Endodermal cell (in vitro differentiated cells): ENCODE results near the gene NRXN2. TPM values are rescaled to one million over a fixed set of nuclear protein-coding genes. Genes with fewer than 3 reads are reported as not detected.

Experiments used
- DNase-seq: peaks from one replicate; pipeline ENCODE4 v3.0.0-alpha.2; 2017
- H3K27ac ChIP-seq: 2 replicates; pipeline ENCODE4 v1.5.1; 2013; ENCODE audit warnings: mild to moderate bottlenecking, low read depth, low read length, moderate library complexity
- H3K27me3 ChIP-seq: 2 replicates; pipeline ENCODE4 v1.6.1; 2013; ENCODE audit warnings: mild to moderate bottlenecking, low read length, moderate library complexity; ENCODE audit not compliant: insufficient read depth, control insufficient read depth, poor library complexity, severe bottlenecking
- H3K36me3 ChIP-seq: 2 replicates; pipeline ENCODE4 v1.7.0; 2013; ENCODE audit warnings: mild to moderate bottlenecking, low read length, moderate library complexity; ENCODE audit not compliant: control insufficient read depth, insufficient read depth
- H3K4me1 ChIP-seq: one replicate; pipeline ENCODE4 v1.7.0; 2013; ENCODE audit warnings: low read length; ENCODE audit not compliant: control insufficient read depth, insufficient read depth
- H3K4me3 ChIP-seq: 2 replicates; pipeline ENCODE4 v1.5.1; 2013; ENCODE audit warnings: mild to moderate bottlenecking, low read length, moderate library complexity
- H3K9ac ChIP-seq: 2 replicates; pipeline ENCODE4 v1.6.1; 2013; ENCODE audit warnings: mild to moderate bottlenecking, low read length, moderate library complexity; ENCODE audit not compliant: poor library complexity, severe bottlenecking; ENCODE audit errors: extremely low read depth
- H3K9me3 ChIP-seq: 2 replicates; pipeline ENCODE4 v1.6.1; 2013; ENCODE audit warnings: mild to moderate bottlenecking, low read length, moderate library complexity; ENCODE audit not compliant: control insufficient read depth
- H3K27ac Mint-ChIP-seq: 2 replicates; pipeline ENCODE4 v1.8.0; 2020; ENCODE audit warnings: mixed read lengths
- H3K27me3 Mint-ChIP-seq: 2 replicates; pipeline ENCODE4 v1.8.0; 2021; ENCODE audit warnings: mild to moderate bottlenecking, mixed read lengths; ENCODE audit not compliant: insufficient read depth
- H3K36me3 Mint-ChIP-seq: 2 replicates; pipeline ENCODE4 v1.8.0; 2020; ENCODE audit warnings: low read depth, mixed read lengths
- H3K4me1 Mint-ChIP-seq: 2 replicates; pipeline ENCODE4 v1.8.0; 2020; ENCODE audit warnings: mixed read lengths
- H3K4me3 Mint-ChIP-seq: 2 replicates; pipeline ENCODE4 v1.8.0; 2020; ENCODE audit warnings: mild to moderate bottlenecking, moderate library complexity, mixed read lengths
- H3K9me3 Mint-ChIP-seq: 2 replicates; pipeline ENCODE4 v1.8.0; 2020; ENCODE audit warnings: mild to moderate bottlenecking, mixed read lengths
- whole genome bisulfite sequencing, 2 experiments: methylation state at CpG; one replicate each; pipeline versions ENCODE4 v1.1.5 to v1.1.7; 2013; ENCODE audit warnings: missing lambda C conversion rate in 2 of 2, mixed read lengths in 1 of 2; ENCODE audit not compliant: insufficient coverage in 1 of 2, insufficient read length in 1 of 2; 5-methylcytosine and 5-hydroxymethylcytosine counted together
- total RNA-seq, 2 donors: library from RNA; stranded (reverse); fragmentation: NEBNext Ultra II Directional in 1 of 2; extraction: Animal tissue kit (Norgen Biotek cat#: 25700) in 1 of 2; gene quantifications; 2 replicates in 1 of 2; 3 replicates in 1 of 2; pipeline ENCODE4 v1.2.1, GENCODE V29; 2021
- TF ChIP-seq, protein P1 (sequence below): fragments of 200-600 bp; sonication (generic); conservative IDR thresholded peaks from 2 replicates; pipeline ENCODE4 v1.5.0; 2021; ENCODE audit warnings: antibody characterized with exemption, mild to moderate bottlenecking

NRXN2 gene
- total RNA-seq, 2 donors from 2014 or later = 1.00 to 1.5 TPM

- peaks cover 2% of the 10 kb centered on the region for H3K27me3 Mint-ChIP-seq
- H3K9me3 Mint-ChIP-seq = no peaks in the 10 kb centered on the region
- H3K27ac ChIP-seq = no peak overlapping the region
- no peaks in the 10 kb centered on the region for H3K36me3 Mint-ChIP-seq
- no peak overlapping the region for H3K4me3 Mint-ChIP-seq
- TF ChIP-seq, protein P1, sequence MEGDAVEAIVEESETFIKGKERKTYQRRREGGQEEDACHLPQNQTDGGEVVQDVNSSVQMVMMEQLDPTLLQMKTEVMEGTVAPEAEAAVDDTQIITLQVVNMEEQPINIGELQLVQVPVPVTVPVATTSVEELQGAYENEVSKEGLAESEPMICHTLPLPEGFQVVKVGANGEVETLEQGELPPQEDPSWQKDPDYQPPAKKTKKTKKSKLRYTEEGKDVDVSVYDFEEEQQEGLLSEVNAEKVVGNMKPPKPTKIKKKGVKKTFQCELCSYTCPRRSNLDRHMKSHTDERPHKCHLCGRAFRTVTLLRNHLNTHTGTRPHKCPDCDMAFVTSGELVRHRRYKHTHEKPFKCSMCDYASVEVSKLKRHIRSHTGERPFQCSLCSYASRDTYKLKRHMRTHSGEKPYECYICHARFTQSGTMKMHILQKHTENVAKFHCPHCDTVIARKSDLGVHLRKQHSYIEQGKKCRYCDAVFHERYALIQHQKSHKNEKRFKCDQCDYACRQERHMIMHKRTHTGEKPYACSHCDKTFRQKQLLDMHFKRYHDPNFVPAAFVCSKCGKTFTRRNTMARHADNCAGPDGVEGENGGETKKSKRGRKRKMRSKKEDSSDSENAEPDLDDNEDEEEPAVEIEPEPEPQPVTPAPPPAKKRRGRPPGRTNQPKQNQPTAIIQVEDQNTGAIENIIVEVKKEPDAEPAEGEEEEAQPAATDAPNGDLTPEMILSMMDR = no peak
- WGBS, 2 experiments = 93 to 100% methylated on average over 6 to 7 of the region's 7 CpGs
- no peak overlapping the region for H3K27ac Mint-ChIP-seq
- DNase-seq = no peak
- no peaks in the 10 kb centered on the region for H3K4me1 ChIP-seq
- no peak overlapping the region for H3K4me3 ChIP-seq
- no peaks in the 10 kb centered on the region for H3K27me3 ChIP-seq
- no peaks in the 10 kb centered on the region for H3K4me1 Mint-ChIP-seq
- H3K9ac ChIP-seq = no peak overlapping the region
- H3K9me3 ChIP-seq = no peaks in the 10 kb centered on the region
- no peaks in the 10 kb centered on the region for H3K36me3 ChIP-seq
Observed at GRCh38 chr11:64753019-64753379, 30.0 kb upstream of the NRXN2 start.

DNA sequence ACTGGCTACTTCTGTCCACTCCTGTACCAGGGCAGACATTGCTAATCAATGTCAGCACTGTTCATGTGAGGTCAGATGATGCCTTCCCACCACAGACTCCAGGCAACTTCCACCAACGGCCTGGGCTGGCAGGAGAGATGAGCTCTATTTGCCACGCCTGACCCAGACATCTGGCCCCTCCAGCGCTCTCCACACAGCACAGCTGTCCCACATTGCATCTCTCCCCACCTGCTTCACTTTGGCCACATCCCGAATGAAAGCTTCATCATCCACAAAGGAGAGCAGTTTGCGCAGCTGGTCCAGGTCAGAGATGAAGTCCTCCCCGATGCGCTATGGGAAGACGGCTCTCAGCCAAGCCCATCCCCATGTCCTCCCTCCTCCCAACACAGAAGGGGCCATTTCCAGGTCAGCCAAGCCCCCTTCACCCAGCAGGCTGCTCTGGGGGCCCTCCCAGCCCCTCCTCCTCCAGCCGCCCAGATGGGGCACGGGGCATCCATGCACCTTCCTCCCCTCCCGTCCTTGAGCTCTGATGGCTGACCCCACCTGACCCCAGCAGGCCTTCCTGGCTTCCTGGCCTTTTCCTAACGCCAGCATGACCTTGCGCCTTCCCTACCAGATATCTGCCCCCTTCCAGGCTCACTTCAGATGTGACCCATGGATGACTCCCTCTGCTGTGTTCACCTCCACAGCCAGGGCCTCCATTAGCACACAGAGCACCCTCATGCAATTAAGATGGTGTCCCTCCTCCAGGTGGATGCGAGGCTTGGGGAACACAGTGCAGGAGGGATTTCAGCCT lies 29.4 kb upstream of the NRXN2 start:
- Mint-ChIP-seq H3K4me1 (no peaks in the 10 kb centered on the region), H3K9me3 (no peaks in the 10 kb centered on the region), H3K27me3 (peaks cover 6% of the 10 kb centered on the region), H3K4me3 (no peak overlapping the region), H3K27ac (no peak overlapping the region), H3K36me3 (no peaks in the 10 kb centered on the region)
- Histone ChIP-seq H3K9me3 (no peaks in the 10 kb centered on the region), H3K4me3 (no peak overlapping the region), H3K9ac (no peak overlapping the region), H3K27me3 (peaks cover 2% of the 10 kb centered on the region), H3K36me3 (no peaks in the 10 kb centered on the region), H3K4me1 (no peaks in the 10 kb centered on the region), H3K27ac (no peak overlapping the region)
- 84 to 95% methylated on average over 8 to 14 of the region's 14 CpGs for WGBS, 2 experiments
- TF ChIP-seq, protein P1 = no peak
- DNase-seq = no peak

DNA sequence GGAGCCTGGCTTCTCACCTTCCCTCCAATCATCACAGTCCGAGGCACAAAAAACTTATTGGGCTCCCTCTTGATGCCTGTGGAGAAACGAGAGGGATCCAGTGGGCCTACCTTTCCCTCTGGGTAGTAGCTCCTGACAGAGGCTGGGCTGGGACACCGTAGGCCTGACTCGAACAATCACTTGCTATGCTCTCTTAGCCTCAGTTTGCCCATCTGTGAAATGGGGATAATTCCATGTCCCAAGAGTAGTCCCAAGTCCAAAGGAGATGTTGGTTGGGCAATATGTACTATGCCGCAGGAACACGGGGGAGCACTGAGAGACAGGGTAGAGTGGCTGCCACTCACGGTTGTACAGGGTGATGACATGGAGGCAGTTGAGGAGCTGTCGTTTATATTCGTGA lies 28.6 kb upstream of the NRXN2 start:
- Mint-ChIP-seq H3K4me3 (no peak overlapping the region), H3K27ac (no peak overlapping the region), H3K36me3 (no peaks in the 10 kb centered on the region), H3K4me1 (no peaks in the 10 kb centered on the region), H3K27me3 (peaks cover 14% of the 10 kb centered on the region), H3K9me3 (no peaks in the 10 kb centered on the region)
- Histone ChIP-seq H3K27ac (no peak overlapping the region), H3K9me3 (no peaks in the 10 kb centered on the region), H3K9ac (no peak overlapping the region), H3K27me3 (peaks cover 10% of the 10 kb centered on the region), H3K4me3 (no peak overlapping the region), H3K36me3 (no peaks in the 10 kb centered on the region), H3K4me1 (no peaks in the 10 kb centered on the region)
- TF ChIP-seq, protein P1 = no peak
- DNase-seq = no peak
- WGBS, 2 experiments = 94% methylated on average over 9 of the region's 9 CpGs
